Stomach smooth muscle (tissue), 2 donors: ENCODE measurements around the gene TMEM82.

Experiments used
- H3K27ac ChIP-seq: one replicate; pipeline ENCODE4 v1.7.0; 2013; ENCODE audit warnings: mild to moderate bottlenecking, low read length, inconsistent platforms
- H3K27me3 ChIP-seq, 2 donors: one replicate each; pipeline ENCODE4 v1.7.0; 2013; ENCODE audit warnings: low read length in 2 of 2; ENCODE audit not compliant: insufficient read depth in 2 of 2, control insufficient read depth in 1 of 2
- H3K36me3 ChIP-seq, 2 donors: one replicate each; pipeline ENCODE4 v1.7.0; 2013; ENCODE audit warnings: low read length in 2 of 2; ENCODE audit not compliant: control insufficient read depth in 2 of 2, insufficient read depth in 2 of 2
- H3K4me1 ChIP-seq: one replicate; pipeline ENCODE4 v1.7.0; 2013; ENCODE audit warnings: low read length; ENCODE audit not compliant: control insufficient read depth, insufficient read depth
- H3K4me3 ChIP-seq, 2 donors: one replicate each; pipeline ENCODE4 v1.7.0; 2013; ENCODE audit warnings: low read length in 2 of 2
- H3K9ac ChIP-seq, 2 donors: one replicate each; pipeline ENCODE4 v1.7.0; 2013; ENCODE audit warnings: low read length in 2 of 2, mild to moderate bottlenecking in 1 of 2
- H3K9me3 ChIP-seq, 2 donors: one replicate each; pipeline ENCODE4 v1.7.0; 2013; ENCODE audit warnings: low read length in 2 of 2; ENCODE audit not compliant: control insufficient read depth in 2 of 2
- donor health status: healthy.
- donor health status: Pancreatic carcinoma.

Gene TMEM82

DNA sequence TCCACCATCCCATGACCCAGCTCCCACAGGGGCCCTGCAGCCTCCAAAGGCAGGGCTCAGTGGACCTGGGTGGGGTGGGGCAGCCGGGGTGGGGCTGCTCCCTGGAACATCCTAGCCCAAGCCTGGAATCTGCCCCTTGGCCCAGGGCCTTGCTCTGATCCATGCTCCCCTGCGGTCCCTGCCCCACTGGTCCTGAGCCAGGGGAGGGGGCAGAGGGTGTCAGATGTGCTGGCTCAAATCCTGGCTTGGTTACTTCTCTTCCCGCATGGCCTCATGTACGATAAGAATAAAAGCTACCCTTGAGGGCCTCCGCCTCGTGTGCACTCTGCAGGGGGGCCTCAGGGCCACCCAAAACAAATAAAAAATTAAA is 5.4 kb upstream of the TMEM82 start:
- H3K27me3 ChIP-seq: no peaks in the 10 kb centered on the region
- no peaks in the 10 kb centered on the region for H3K9me3 ChIP-seq
- no peak overlapping the region for H3K27ac ChIP-seq
- H3K9ac ChIP-seq: no peak overlapping the region
- peaks cover 15 to 18% of the 10 kb centered on the region in 2 donors for H3K36me3 ChIP-seq
- H3K4me3 ChIP-seq: no peak overlapping the region
- peaks cover 13% of the 10 kb centered on the region for H3K4me1 ChIP-seq

DNA sequence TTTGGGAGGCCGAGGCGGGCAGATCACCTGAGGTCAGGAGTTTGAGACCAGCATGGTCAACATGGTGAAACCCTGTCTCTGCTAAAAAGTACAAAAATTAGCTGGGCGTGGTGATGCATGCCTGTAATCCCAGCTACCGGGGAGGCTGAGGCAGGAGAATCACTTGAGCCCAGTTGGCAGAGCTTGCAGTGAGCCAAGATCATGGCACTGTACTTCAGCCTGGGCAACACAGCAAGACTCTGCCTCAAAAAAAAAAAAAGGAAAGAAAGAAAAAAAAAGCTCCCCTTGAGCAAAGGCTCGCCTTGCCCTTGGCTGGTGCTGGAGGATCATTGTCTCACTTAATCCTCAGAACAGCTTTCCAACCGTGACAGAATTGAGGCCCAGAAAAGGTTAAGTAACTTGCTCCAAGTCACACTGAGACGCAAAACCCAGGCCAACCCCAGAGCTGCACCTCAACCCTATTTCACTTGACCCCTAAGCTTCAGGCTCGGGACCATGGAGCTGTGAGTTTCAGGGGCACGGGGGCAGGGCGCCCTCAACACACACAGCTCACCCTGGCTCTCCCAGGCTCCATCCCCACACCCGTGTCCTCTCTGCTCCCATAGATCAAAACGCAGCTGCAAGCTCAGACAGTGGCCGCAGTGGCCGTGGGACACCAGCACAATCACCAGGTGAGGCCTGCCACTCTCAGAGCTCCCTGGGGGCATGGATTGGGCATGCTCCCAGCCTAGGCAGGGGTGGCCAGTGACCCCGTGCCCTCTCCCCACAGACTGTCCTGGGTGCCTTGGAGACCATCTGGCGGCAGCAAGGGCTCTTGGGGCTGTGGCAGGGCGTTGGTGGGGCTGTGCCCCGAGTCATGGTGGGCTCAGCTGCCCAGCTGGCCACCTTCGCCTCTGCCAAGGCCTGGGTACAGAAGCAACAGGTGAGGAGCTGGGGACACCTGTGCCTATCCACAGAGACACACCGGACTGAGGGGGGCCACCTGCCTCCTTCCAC is 4.7 kb upstream of the TMEM82 start:
- H3K9ac ChIP-seq: no peak overlapping the region
- no peaks in the 10 kb centered on the region for H3K27me3 ChIP-seq
- H3K9me3 ChIP-seq: no peaks in the 10 kb centered on the region
- peaks cover 13% of the 10 kb centered on the region for H3K4me1 ChIP-seq
- peaks cover 13 to 14% of the 10 kb centered on the region in 2 donors for H3K36me3 ChIP-seq
- no peak overlapping the region for H3K4me3 ChIP-seq
- no peak overlapping the region for H3K27ac ChIP-seq

DNA sequence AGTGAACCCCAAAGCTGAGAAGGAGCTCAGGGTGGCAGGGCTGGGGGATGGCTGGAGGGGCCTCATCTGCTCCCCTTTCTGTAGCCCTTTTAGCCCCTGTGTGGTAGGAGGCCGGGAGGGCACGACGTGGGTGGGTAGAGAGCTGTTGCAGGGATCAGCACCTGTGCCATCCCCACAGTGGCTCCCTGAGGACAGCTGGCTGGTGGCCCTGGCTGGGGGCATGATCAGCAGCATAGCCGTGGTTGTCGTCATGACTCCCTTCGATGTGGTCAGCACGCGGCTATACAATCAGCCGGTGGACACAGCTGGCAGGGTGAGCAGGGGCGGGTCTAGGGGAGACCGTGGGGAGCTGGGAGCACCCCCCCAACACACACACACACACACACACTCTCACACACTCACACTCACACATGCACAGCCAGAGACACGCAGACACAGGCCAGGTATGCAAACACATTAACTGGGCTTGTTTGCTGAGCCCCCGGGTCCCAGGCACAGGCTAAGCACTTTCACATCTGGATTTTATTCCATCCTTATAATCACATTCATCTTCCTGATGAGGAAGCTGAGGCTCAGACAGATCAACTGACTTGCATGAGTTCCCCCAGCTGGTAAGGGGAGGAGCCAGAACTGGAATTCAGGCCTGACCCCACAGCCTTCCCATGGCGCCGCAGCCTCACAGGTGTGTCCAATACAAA is 3.7 kb upstream of the TMEM82 start:
- H3K27ac ChIP-seq: no peak overlapping the region
- no peak overlapping the region for H3K4me3 ChIP-seq
- no peaks in the 10 kb centered on the region for H3K27me3 ChIP-seq
- peaks cover 7 to 10% of the 10 kb centered on the region in 2 donors for H3K36me3 ChIP-seq
- peaks cover 13% of the 10 kb centered on the region for H3K4me1 ChIP-seq
- H3K9me3 ChIP-seq: no peaks in the 10 kb centered on the region
- H3K9ac ChIP-seq: no peak overlapping the region

DNA sequence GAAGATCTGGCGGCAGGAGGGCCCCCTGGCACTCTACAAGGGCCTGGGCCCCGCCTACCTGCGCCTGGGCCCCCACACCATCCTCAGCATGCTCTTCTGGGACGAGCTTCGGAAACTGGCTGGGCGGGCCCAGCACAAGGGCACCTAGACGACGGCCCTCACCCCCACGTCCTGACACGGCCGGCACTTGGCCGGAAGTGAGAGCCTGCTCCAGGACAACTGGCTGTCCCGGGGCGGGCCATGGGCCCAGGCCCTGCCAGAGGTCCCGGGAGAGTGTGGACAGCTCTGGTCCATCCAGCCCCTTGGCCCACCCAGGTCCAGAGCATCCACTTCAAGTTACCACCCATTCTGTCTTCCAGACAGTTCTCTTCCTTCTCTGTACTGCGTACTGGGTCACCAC is 3.0 kb upstream of the TMEM82 start:
- Histone ChIP-seq H3K4me3 (no peak overlapping the region), H3K27ac (no peak overlapping the region), H3K4me1 (peaks cover 13% of the 10 kb centered on the region), H3K36me3 (peaks cover 1 to 3% of the 10 kb centered on the region in 2 donors), H3K9ac (no peak overlapping the region), H3K9me3 (no peaks in the 10 kb centered on the region), H3K27me3 (no peaks in the 10 kb centered on the region)

DNA sequence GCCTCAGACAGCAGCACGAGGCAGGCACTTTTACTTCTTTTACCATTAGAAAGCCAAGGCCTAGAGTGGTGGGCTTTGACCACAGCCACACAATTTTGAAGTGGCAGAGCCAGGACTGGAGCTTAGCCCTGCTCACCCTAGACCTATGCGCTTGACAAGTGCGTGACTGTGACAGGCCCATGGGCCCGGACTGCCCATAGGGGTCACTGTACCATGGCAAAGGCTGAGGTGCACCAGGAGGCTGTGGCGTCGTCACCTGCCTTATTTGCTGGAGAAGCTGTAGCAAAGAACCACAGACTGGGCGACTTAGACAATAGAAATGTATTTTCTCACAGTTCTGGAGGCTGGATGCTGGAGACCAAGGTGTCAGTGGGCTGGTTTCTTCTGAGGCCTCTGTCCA is 2.6 kb upstream of the TMEM82 start:
- H3K36me3 ChIP-seq: no peaks in the 10 kb centered on the region
- H3K4me1 ChIP-seq: peaks cover 13% of the 10 kb centered on the region
- H3K27me3 ChIP-seq: no peaks in the 10 kb centered on the region
- no peak overlapping the region for H3K4me3 ChIP-seq
- H3K27ac ChIP-seq: no peak overlapping the region
- H3K9me3 ChIP-seq: no peaks in the 10 kb centered on the region
- no peak overlapping the region for H3K9ac ChIP-seq

DNA sequence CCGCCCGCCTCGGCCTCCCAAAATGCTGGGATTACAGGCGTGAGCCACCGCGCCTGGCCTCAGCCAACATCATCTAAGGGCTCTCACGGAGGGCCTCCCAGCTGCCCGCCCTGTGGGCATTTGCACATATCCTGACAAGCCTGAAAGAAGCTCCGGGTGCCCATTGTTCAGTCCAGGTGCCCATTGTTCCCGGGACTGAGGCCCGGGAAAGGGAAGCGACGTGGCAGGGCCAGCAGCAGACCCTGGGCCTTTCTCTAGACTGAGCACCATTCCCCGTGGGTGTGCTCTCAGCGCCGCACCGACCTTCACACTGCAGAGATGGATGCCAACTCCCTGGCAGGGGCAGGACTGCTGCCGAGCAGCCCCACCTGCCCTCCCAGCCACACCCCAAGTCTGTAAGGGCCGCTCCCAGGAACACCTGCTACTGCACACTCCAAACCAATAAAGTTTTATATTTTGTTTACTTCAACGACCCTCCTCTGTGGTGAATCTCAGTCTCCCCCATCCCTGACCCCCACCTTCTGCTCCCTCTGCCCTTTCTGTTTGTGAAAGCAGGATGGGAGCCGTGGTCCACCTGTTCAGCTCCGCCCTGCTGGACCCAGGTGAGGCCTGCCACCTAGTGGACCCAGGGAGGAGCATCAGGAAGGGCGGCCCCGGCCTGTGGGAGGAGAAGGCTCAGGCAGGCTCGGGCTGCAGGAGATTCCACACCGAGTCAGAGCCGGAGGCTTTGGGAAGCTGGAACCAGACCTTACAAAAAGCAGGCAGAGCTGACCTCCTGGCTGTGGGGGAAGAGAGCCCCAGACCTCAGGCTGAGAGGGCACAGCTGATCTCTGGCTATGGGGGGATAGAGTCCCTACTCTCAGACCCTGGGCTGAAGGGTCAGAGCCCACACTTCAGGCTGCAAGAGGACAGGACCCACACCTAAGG is 1.1 kb upstream of the TMEM82 start:
- Histone ChIP-seq H3K27ac (no peak overlapping the region), H3K9me3 (no peaks in the 10 kb centered on the region), H3K4me1 (peaks cover 6% of the 10 kb centered on the region), H3K4me3 (no peak overlapping the region), H3K36me3 (no peaks in the 10 kb centered on the region), H3K9ac (no peak overlapping the region), H3K27me3 (no peaks in the 10 kb centered on the region)

DNA sequence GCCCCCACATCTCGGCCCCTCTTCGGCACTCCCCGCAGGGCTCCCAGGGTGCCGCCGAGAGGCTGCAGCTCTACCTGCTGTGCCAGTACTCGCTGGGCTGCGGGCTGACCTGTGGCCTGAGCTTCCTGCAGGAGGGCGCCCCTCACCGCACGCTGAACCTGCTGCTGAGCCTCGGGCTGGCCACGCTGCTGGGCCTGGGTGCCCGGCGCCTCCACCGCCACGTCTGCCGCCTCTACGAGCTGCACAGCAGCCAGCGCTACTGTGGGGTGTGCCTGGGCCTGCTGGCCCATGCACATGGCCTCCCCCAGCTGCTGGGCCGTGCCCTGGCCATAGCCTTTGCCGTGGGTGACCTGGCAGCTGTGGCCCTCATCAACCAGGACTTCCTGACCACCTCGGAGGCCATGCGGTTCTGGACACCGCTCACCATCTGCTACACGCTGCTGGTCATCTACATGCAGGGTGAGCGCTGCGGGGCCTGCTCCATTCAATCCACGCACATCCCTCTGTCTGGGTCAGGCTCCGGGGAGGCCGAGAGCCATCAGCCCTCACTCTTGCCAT is 1.9 kb downstream of the TMEM82 start:
- H3K27ac ChIP-seq: no peak overlapping the region
- no peaks in the 10 kb centered on the region for H3K9me3 ChIP-seq

DNA sequence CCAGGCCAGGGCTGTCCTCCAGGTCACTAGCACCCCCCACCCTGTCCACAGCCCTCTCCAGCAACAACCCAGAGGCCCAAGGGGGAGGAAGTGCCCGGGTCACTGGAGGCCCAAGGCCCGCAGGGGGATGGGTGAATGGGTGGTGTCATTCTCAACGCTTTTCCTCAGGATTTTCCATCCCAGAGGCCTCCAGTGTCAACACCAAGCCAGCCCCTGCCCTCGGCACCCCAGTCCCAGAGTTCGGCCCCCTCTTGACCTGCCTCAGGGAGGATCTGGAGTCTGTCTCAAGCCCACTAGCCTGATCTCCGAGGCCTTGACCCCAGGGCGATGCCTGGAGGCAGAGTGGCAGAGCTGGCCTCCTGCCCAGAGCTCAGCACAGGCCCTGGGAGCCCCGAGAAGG is 5.1 kb downstream of the TMEM82 start:
- H3K27ac ChIP-seq: no peak overlapping the region
- no peak overlapping the region for H3K4me3 ChIP-seq
- H3K4me1 ChIP-seq: peaks cover 11% of the 10 kb centered on the region
- no peaks in the 10 kb centered on the region for H3K27me3 ChIP-seq
- H3K9me3 ChIP-seq: no peaks in the 10 kb centered on the region
- no peaks in the 10 kb centered on the region for H3K36me3 ChIP-seq
- H3K9ac ChIP-seq: no peak overlapping the region

More for the DNA sequence above, 1.9 kb downstream of the TMEM82 start:
- H3K9ac ChIP-seq: no peak overlapping the region
- H3K4me3 ChIP-seq: no peak overlapping the region
- H3K4me1 ChIP-seq: peaks cover 7% of the 10 kb centered on the region
- no peaks in the 10 kb centered on the region for H3K36me3 ChIP-seq
- no peaks in the 10 kb centered on the region for H3K27me3 ChIP-seq

DNA sequence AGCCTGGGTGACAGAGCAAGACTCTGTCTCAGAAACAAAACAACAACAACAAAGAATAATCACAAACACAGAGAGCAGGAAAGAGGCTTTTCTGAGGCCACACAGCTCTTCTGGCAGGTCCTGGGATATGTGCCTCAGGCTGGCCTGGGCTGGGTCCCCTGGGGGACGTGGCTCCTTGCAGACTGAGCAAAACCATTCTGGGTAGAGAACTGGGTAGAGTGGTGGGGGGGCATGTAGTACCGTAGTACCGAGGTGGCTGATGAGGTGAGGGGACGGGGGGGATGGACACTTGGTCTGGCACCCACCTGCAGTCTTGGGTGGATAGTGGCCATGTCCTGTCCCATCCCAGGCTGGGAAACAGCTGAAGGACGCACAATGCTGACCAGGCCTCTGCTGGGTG is 6.0 kb downstream of the TMEM82 start:
- no peaks in the 10 kb centered on the region for H3K9me3 ChIP-seq
- H3K9ac ChIP-seq: no peak overlapping the region
- no peaks in the 10 kb centered on the region for H3K27me3 ChIP-seq
- H3K4me1 ChIP-seq: peaks cover 11% of the 10 kb centered on the region
- no peak overlapping the region for H3K4me3 ChIP-seq
- no peak overlapping the region for H3K27ac ChIP-seq
- no peaks in the 10 kb centered on the region for H3K36me3 ChIP-seq
